OCI-LY1 (cell line): ENCODE results near the gene BMP2K.

Experiments used
- H2AFZ ChIP-seq: fragments of 200-600 bp; sonication (generic), shearing (Covaris generic); 2 replicates; pipeline ENCODE4 v1.6.0; 2014; ENCODE audit warnings: antibody characterized with exemption, mild to moderate bottlenecking, low read length
- H3F3A ChIP-seq: fragments of 200-600 bp; sonication (generic), shearing (Covaris generic); 2 replicates; pipeline ENCODE4 v1.6.0; 2014; ENCODE audit warnings: mild to moderate bottlenecking, antibody characterized with exemption, low read length, moderate library complexity; ENCODE audit not compliant: insufficient read depth
- H3K27ac ChIP-seq: fragments of 200-600 bp; sonication (generic); 2 replicates; pipeline ENCODE4 v1.5.1; 2014; ENCODE audit warnings: low read length, mixed run types, mild to moderate bottlenecking, low read depth; ENCODE audit not compliant: poor library complexity, severe bottlenecking
- H3K27me3 ChIP-seq: fragments of 200-600 bp; sonication (generic); 2 replicates; pipeline ENCODE4 v1.6.0; 2014; ENCODE audit warnings: antibody characterized with exemption, mild to moderate bottlenecking, low read length, moderate library complexity; ENCODE audit not compliant: insufficient read depth
- H3K36me3 ChIP-seq: fragments of 200-600 bp; sonication (generic); 2 replicates; pipeline ENCODE4 v1.6.1; 2014; ENCODE audit warnings: mild to moderate bottlenecking, antibody characterized with exemption, low read length, moderate library complexity, mixed read lengths; ENCODE audit not compliant: insufficient read depth
- H3K4me1 ChIP-seq: fragments of 200-600 bp; sonication (generic); 2 replicates; pipeline ENCODE4 v1.5.1; 2014; ENCODE audit warnings: mild to moderate bottlenecking, low read length, moderate library complexity; ENCODE audit not compliant: insufficient read depth, severe bottlenecking
- H3K4me2 ChIP-seq: fragments of 200-600 bp; sonication (generic), shearing (Covaris generic); 2 replicates; pipeline ENCODE4 v1.6.1; 2014; ENCODE audit warnings: low read length
- H3K4me3 ChIP-seq: fragments of 200-600 bp; sonication (generic); 2 replicates; pipeline ENCODE4 v1.5.1; 2014; ENCODE audit warnings: low read length, low read depth, mild to moderate bottlenecking, mixed read lengths; ENCODE audit not compliant: poor library complexity, severe bottlenecking
- H3K79me2 ChIP-seq: fragments of 200-600 bp; shearing (Covaris generic); 2 replicates; pipeline ENCODE4 v1.6.1; 2016; ENCODE audit warnings: mixed run types, low read length, mixed read lengths; ENCODE audit not compliant: insufficient read depth
- H3K9ac ChIP-seq: fragments of 200-600 bp; sonication (generic), shearing (Covaris generic); 2 replicates; pipeline ENCODE4 v1.6.1; 2014; ENCODE audit warnings: mild to moderate bottlenecking, low read length, mixed read lengths
- H3K9me2 ChIP-seq: fragments of 200-600 bp; sonication (generic), shearing (Covaris generic); 2 replicates; pipeline ENCODE4 v1.6.1; 2014; ENCODE audit warnings: low read depth, mild to moderate bottlenecking, low read length, mixed read lengths
- H3K9me3 ChIP-seq: fragments of 200-600 bp; shearing (Covaris generic); 2 replicates; pipeline ENCODE4 v1.6.1; 2014; ENCODE audit warnings: low read length, mixed read lengths
- H4K20me1 ChIP-seq: fragments of 200-600 bp; sonication (generic), shearing (Covaris generic); 2 replicates; pipeline ENCODE4 v1.6.0; 2016; ENCODE audit warnings: mild to moderate bottlenecking, low read length; ENCODE audit not compliant: insufficient read depth
- EZH2 ChIP-seq: fragments of 200-600 bp; sonication (generic), shearing (Covaris generic); IDR thresholded peaks from 2 replicates; pipeline ENCODE4 v1.8.0; 2017; ENCODE audit warnings: borderline replicate concordance, mixed run types, mild to moderate bottlenecking, antibody characterized with exemption, low read length, moderate library complexity, mixed read lengths
- TF ChIP-seq, protein P1 (sequence below): fragments of 200-600 bp; sonication (generic), shearing (Covaris generic); IDR thresholded peaks from 2 replicates; pipeline ENCODE4 v1.5.1; 2017; ENCODE audit warnings: mild to moderate bottlenecking, antibody characterized with exemption, low read length, moderate library complexity, mixed read lengths

BMP2K gene

DNA sequence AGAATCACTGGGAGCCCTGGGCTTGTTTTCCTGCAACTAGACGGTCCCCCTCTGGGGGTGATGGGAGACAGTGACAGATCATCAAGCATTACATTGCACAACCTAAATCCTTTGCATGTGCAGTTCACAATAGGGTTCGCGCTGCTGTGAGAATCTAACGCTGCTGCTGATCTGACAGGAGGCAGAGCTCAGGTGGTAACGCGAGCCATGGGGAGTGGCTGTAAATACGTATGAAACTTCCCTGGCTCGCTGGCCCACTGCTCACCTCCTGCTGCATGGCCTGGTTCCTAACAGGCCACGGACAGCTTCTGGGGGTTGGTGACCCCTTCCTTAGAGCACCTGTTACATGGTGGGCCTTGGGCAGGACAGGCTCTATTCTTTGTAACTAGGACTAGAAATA, 152.7 kb downstream of the BMP2K start:
- H3K36me3 ChIP-seq = peaks cover 23% of the 10 kb centered on the region; the same call in 1 of the 2 replicates

DNA sequence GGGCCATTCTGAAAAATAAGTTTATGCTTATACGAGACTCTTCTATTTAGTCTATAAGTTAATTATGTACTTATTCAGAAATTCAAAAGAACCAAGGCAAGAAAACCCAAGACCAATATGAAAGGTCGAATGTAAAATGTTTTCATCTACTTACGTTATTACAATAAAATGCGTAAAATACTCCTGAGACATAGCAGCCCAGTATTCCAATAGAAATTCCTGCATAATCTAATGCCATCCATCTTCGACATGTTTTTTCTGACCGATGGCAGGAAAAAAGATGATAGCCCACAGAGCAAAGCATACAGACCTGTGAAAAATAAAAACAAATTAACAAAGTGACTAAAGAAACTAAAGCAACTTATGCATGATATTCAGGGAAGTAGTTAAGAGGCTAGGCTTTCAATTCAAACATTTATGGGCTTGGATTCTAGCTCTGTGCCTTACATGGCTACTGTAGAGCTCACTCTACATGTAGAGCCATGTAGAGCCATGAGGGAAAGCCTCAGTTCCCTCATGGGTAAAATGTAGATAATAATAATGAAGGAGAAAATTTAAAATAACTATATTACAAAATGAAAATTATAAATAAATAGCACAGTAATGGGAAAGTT, 154.0 kb downstream of the BMP2K start:
- Histone ChIP-seq H3F3A (no peaks in the 10 kb centered on the region), H3K9ac (no peak overlapping the region), H3K27me3 (no peaks in the 10 kb centered on the region), H3K9me3 (no peaks in the 10 kb centered on the region), H3K4me1 (no peaks in the 10 kb centered on the region), H3K27ac (no peak overlapping the region), H3K36me3 (peaks cover 17% of the 10 kb centered on the region; the same call in 1 of the 2 replicates), H3K9me2 (no peaks in the 10 kb centered on the region), H3K79me2 (no peaks in the 10 kb centered on the region), H3K4me3 (no peak overlapping the region), H4K20me1 (no peaks in the 10 kb centered on the region), H2AFZ (no peak overlapping the region), H3K4me2 (no peak overlapping the region)
- TF ChIP-seq, protein P1, sequence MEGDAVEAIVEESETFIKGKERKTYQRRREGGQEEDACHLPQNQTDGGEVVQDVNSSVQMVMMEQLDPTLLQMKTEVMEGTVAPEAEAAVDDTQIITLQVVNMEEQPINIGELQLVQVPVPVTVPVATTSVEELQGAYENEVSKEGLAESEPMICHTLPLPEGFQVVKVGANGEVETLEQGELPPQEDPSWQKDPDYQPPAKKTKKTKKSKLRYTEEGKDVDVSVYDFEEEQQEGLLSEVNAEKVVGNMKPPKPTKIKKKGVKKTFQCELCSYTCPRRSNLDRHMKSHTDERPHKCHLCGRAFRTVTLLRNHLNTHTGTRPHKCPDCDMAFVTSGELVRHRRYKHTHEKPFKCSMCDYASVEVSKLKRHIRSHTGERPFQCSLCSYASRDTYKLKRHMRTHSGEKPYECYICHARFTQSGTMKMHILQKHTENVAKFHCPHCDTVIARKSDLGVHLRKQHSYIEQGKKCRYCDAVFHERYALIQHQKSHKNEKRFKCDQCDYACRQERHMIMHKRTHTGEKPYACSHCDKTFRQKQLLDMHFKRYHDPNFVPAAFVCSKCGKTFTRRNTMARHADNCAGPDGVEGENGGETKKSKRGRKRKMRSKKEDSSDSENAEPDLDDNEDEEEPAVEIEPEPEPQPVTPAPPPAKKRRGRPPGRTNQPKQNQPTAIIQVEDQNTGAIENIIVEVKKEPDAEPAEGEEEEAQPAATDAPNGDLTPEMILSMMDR = no peak
- no peak for TF ChIP-seq EZH2

More for the DNA sequence above, 152.7 kb downstream of the BMP2K start:
- Histone ChIP-seq H3K4me3 (no peak overlapping the region), H3K9me2 (no peaks in the 10 kb centered on the region), H3K27me3 (no peaks in the 10 kb centered on the region), H3K9me3 (no peaks in the 10 kb centered on the region), H3F3A (no peaks in the 10 kb centered on the region), H3K4me1 (no peaks in the 10 kb centered on the region), H3K4me2 (no peak overlapping the region), H4K20me1 (no peaks in the 10 kb centered on the region), H3K9ac (no peak overlapping the region), H3K79me2 (no peaks in the 10 kb centered on the region), H3K27ac (no peak overlapping the region), H2AFZ (no peak overlapping the region)
- no peak for TF ChIP-seq EZH2
- TF ChIP-seq, protein P1 = no peak

DNA sequence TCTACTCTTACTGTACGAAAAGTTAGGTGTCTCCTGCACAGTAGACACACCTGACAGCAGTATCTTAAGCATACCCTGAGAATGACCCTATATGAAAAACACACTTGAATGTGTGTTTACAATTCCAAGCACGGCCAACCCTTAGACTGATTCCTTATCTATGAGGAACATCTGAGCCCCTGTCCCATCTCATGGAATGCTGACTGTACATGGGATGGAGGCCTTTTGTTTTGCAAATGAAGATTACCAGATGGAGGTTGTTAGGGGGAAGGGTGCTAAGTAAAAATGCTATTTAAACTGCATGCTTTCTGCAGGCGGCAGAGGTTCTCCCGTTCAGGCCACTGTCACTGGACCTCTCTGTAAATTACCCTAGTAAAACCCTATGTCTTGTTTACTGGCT, 160.8 kb downstream of the BMP2K start:
- no peaks in the 10 kb centered on the region for H3F3A ChIP-seq
- H4K20me1 ChIP-seq = no peaks in the 10 kb centered on the region
- no peaks in the 10 kb centered on the region for H3K27me3 ChIP-seq
- no peak overlapping the region for H3K4me2 ChIP-seq
- peaks cover 23% of the 10 kb centered on the region for H3K4me1 ChIP-seq
- TF ChIP-seq EZH2 = no peak
- TF ChIP-seq, protein P1 = no peak
- H3K79me2 ChIP-seq = no peaks in the 10 kb centered on the region
- no peak overlapping the region for H3K9ac ChIP-seq
- no peak overlapping the region for H3K27ac ChIP-seq
- H2AFZ ChIP-seq = no peak overlapping the region
- no peaks in the 10 kb centered on the region for H3K9me3 ChIP-seq
- H3K4me3 ChIP-seq = no peak overlapping the region
- H3K36me3 ChIP-seq = no peaks in the 10 kb centered on the region
- no peaks in the 10 kb centered on the region for H3K9me2 ChIP-seq
